Activated T-cell treated with anti-CD3 and anti-CD28 coated beads for 48 hours (primary cell): ENCODE data around the gene RSAD1.

Experiments used
- DNase-seq: peaks from one replicate; pipeline ENCODE4 v3.0.0-alpha.2; 2020; ENCODE audit warnings: low read depth

Gene RSAD1

GRCh38 chr17:50495217-50495823, 16.7 kb downstream of the RSAD1 start:
- DNase-seq, result no peak

DNA sequence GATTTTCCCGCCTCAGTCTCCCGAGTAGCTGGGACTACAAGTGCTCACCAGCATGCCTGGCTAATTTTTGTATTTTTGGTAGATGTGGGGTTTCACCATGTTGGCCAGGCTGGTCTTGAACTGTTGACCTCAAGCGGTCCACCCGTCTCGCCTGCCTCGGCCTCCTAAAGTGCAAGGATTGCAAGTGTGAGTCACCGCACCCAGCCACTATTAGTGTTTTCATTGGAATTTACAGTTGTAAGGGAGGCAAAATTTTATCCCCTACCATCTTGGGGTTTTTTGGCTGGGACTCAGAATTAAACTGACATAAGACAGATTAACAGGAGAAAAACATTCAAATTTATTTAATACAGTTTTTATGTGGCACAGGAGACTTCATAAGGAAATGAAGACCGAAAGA, 17.3 kb downstream of the RSAD1 start:
- DNase-seq, result no peak

GRCh38 chr17:50498021-50498874, 19.6 kb downstream of the RSAD1 start:
- DNase-seq, result no peak

- no peak for DNase-seq
These were observed 20.6 kb downstream of the RSAD1 start for GRCh38 chr17:50499270-50499669.

- DNase-seq, result no peak
These were observed 21.1 kb downstream of the RSAD1 start for GRCh38 chr17:50499721-50500120.

DNA sequence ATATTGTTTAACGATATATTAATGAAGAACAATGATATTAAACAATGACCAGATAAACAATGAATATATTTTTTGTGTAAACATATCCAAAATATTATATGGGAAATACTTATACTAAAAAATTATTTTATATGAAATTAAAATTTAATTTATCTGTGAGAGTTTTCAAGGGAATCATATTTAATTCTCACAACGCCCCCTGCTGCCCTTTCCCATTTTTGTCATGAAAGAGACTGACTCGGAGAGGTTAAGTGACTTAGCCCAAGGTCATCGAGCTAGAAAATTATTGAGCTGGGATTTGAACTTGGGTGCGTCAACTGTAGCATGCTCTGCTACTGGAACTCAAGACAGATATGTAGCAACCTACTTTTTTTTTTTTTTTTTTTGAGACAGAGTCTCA, 22.4 kb downstream of the RSAD1 start:
- no peak for DNase-seq

GRCh38 chr17:50502301-50502990, 23.8 kb downstream of the RSAD1 start:
- DNase-seq, result no peak

DNA sequence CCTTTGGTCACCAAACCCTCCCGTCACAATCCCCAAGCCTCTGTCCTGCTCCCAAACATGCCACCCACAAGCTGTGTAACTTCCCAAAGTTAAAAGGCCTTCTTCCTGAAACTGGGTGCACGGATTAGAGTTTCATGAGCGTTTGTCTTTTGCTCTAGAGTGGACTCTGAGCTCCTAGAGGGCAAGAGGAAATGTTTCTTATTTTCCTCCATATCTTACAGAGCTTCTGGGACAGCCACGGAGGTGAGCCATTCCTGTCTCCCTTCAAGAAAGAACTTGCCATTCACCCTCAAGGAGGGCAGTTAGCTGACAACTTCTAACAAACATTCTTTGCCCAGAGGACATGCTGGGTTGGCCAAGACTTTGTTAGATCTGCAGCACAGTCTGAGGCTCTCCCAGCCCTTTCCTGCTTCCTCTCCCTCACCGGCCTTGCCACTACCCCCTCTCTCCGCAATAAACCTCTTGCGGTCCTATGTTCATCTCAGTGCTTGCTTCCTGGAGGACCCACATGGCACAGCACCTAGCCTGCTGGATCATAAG, 27.0 kb downstream of the RSAD1 start:
- DNase-seq, result no peak

DNA sequence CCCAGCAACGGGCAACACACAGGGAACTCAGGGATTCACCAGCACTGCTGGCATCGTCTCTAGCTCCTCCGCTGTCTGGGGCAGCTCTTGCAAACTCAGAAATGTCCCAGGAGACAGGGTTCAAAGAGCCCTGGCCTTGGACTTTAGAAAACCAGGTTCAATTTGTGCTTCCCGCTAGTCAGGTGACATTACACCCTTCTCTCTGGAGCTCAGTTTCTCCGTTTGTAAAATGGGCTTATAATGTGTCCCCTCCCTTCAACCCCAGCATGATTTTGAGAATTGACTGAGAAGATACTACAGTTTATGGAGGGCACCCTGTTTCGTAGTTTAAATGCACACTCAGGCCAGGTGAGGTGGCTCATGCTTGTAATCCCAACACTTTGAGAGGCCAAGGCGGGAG, 27.6 kb downstream of the RSAD1 start:
- DNase-seq, result no peak

DNA sequence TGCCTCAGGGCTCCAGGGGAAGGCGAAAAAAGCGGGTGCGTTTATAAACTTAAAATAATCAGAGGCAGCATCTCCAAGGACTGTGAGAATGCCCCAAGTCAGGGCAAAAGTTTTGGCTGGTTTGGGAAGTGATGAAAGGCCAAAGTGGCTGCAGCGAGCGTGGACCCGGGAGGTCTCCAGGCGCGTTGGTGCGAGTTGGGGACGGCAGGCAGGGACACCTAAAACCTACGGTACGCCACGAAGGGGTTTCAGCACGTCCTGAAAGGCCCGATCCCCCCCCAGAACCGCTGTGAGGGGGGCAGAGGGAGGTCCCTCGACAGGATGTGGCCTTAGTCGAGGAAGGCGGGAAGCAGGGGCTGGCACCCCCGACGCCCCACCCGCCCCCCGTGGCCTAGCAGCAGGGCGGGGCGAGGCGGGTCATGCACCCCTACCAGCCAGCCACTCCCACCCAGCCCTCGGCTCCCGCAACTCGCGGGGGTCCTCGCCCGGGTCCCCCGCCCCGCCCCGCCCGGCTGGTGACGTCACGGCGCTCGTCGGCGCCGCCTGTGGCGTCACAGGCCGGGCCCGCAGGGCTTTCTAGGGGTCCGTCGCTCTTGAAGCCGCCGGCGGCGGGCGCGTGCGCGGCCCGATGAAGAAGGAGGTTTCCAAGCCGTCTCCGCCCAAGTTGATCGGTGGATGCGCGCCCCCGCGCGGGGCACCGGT, 29.4 kb downstream of the RSAD1 start, which contains the start of gene MYCBPAP:
TSS of gene MYCBPAP (plus strand) at position 569 of the 702 bp plus-strand sequence. CDS start 236 bp downstream, outside the sequence.
- peak; percentile 81 for DNase-seq

- DNase-seq, result no peak
These were observed 30.2 kb downstream of the RSAD1 start for GRCh38 chr17:50508573-50509460.

DNA sequence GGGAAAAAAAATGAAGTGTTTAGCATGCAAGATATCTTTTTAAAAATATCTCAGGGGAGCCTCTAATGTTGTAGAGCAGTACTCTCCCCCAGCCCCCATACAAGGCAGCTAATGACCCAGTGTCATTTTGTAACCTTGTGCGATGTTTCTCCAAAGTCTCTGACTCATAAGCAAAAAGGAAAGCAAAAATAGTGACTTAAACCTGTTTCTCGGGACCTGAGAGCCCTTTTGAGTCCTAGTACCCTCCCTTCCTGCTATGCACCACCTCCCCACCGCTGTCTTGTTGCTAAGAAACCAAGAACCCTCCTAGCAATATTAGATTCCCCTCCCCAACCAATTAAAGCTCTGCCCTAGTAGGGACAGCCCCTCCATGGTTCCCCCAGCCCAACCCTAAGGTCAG, 32.4 kb downstream of the RSAD1 start:
- DNase-seq, result peak; percentile 34

DNA sequence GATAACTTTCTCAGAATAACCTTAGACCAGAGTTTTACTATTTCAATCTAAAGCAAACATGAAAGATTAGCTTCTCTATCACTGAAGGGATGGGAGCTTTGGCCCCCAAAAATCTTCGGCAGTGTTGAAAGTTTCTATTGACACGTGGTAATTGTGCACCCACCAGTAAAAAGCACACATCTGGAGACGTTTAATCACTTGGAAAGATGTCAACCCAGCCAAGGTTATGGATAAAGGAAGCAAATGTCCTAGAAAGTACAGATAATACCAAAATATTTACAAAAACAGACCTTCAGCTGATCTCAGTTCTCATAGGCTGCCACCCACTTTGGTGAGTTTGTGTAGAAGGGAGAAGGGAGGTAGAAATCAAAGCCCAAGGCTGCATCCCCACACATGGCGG, 34.8 kb downstream of the RSAD1 start:
- DNase-seq, result no peak

- no peak for DNase-seq
These were observed 35.7 kb downstream of the RSAD1 start for GRCh38 chr17:50514388-50514787.

GRCh38 chr17:50514936-50515702, 36.5 kb downstream of the RSAD1 start:
- no peak for DNase-seq

DNA sequence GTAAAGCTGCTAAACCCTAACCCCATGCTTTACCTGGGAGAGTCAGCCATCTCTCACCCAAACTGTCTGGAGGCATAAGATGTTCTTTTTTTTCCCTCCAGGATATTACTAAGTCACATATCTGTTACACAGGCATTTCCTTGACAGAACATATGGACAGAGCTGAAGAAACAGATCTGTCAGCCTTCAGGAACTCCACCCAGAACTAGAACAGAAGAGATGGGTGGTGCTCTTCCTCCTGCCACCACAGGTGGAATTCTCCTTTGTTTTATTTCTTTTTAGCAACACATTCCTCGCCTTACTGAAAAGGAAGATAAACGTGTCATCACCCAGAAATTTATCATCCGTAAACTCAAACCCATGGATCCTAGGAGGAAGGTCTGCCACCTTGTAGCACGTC, 38.4 kb downstream of the RSAD1 start:
- DNase-seq, result no peak

- no peak for DNase-seq
These were observed 39.1 kb downstream of the RSAD1 start for GRCh38 chr17:50517504-50518383.

- no peak for DNase-seq
These were observed 39.8 kb downstream of the RSAD1 start for GRCh38 chr17:50518384-50519023.
